Measurements from ENCODE around the gene PHF23. TPM values are rescaled to one million over a fixed set of nuclear protein-coding genes. Genes with fewer than 3 reads are reported as not detected.
A peak's percentile ranks its signal among the peaks of the same experiment; 100 is the strongest.

Gene PHF23
- total and polyA plus RNA-seq, 9 of the 15 experiments (the other 6 are each of a cell fraction or from before 2014, with no cell fraction given): 7.4 to 87.5 (median 33.7) TPM

DNA sequence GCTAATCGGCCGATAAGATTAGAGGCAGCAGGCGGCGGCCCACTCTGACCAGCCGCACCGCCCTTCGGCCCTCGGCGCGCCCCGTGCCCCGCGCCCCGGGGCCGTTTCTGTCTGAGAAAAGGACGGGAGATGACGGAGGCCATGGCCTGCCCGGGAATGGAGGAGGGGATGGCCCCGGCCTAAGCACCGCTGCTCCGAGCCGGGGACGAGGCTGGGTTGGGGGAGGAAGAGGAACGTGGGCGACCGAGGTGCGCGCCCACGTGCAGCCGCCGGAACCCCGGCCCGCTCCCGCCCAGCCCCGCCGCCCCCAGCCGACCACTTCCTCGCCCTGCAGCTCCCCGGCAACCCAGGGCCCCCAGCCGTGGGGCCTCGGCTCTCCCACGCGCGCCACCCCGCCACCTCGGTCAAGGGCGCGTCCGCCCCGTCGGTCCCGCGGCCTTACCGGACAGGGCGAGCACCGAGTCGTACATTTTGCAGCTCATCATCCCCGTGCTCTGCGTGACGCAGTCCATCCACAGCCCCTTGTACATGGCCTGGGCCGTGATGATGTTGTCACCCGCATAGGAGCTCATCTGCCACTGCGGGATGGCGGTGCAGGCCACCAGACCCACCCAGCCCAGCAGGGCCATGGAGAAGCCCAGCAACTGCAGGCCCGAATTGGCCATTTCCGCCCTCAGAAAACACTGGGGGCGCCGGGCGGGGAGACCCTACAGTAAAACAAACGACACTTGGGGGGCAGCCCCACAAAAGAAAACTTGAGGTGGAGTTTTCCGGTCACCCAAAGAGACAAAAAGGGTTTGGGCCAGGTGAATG is 22.3 kb upstream of the PHF23 start (continued):
- TF ChIP-seq, protein P1, sequence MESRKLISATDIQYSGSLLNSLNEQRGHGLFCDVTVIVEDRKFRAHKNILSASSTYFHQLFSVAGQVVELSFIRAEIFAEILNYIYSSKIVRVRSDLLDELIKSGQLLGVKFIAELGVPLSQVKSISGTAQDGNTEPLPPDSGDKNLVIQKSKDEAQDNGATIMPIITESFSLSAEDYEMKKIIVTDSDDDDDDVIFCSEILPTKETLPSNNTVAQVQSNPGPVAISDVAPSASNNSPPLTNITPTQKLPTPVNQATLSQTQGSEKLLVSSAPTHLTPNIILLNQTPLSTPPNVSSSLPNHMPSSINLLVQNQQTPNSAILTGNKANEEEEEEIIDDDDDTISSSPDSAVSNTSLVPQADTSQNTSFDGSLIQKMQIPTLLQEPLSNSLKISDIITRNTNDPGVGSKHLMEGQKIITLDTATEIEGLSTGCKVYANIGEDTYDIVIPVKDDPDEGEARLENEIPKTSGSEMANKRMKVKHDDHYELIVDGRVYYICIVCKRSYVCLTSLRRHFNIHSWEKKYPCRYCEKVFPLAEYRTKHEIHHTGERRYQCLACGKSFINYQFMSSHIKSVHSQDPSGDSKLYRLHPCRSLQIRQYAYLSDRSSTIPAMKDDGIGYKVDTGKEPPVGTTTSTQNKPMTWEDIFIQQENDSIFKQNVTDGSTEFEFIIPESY (CRISPR knock-in tag; IDR thresholded peaks at IDR 0.05): peak; percentile 83
- TF ChIP-seq RBFOX2 (IDR thresholded peaks at IDR 0.05; ENCODE audit: low read depth, low read length): peak; percentile 35; the same call in 1 of the 2 replicates

DNA sequence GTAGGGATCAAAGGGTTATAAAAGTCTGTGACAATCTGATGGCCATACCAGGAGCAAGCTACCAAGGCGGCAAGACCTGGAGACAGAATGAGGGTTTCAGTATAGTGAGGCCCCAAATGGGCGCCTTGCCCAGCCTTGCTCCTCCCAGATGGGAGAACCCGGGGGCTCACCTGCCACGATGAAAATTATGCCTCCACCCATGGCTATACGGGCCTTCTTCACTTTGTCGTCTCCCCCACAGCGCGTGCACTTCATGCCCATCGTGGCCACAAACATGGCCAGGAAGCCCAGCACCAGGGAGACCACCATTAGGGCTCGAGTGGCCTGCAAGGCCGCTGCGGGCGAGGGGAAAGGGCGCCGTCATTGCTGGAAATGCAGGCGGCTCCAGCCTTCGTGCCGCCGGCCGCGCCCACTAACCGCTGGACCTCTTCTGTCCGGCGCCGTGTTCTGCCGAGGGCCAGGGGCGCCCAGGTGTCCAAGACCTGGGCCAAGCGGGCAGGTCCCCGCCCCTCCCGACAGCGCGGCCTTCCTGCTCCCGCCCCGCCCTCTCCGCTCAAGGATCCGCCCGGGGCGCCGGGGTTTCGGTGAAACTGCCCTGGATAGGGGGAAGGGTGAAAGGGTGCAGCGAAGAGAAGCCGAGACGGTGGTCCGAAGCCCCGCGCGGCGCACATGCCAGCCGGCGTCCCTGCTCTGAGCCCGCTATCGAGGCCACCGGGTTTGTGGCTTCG is 21.6 kb upstream of the PHF23 start:
- TF ChIP-seq POLR2AphosphoS2 (IDR thresholded peaks at IDR 0.05; ENCODE audit: low read length) (peak; percentile 73; the same call in 1 of the 2 replicates), SUPT5H (IDR thresholded peaks at IDR 0.05) (0 out of 2 replicates have a peak, but pooled peaks have one; percentile 35), POLR2A (conservative IDR thresholded peaks at IDR 0.05) (peak; percentile 35; the same call in 1 of the 2 replicates), MTA3 (IDR thresholded peaks at IDR 0.05; ENCODE audit: borderline replicate concordance) (no peak), POLR2G (IDR thresholded peaks at IDR 0.05; ENCODE audit: low read depth, low read length) (peak; percentile 34), RBFOX2 (IDR thresholded peaks at IDR 0.05; ENCODE audit: low read depth, low read length) (peak; percentile 62)
- TF ChIP-seq, protein P2, sequence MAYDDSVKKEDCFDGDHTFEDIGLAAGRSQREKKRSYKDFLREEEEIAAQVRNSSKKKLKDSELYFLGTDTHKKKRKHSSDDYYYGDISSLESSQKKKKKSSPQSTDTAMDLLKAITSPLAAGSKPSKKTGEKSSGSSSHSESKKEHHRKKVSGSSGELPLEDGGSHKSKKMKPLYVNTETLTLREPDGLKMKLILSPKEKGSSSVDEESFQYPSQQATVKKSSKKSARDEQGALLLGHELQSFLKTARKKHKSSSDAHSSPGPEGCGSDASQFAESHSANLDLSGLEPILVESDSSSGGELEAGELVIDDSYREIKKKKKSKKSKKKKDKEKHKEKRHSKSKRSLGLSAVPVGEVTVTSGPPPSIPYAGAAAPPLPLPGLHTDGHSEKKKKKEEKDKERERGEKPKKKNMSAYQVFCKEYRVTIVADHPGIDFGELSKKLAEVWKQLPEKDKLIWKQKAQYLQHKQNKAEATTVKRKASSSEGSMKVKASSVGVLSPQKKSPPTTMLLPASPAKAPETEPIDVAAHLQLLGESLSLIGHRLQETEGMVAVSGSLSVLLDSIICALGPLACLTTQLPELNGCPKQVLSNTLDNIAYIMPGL (CRISPR knock-in tag; IDR thresholded peaks at IDR 0.05): no peak
- TF ChIP-seq, protein P1 (CRISPR knock-in tag; IDR thresholded peaks at IDR 0.05): peak; percentile 63
- WGBS (ENCODE audit: insufficient coverage, low coverage, missing lambda C conversion rate): 96% methylated on average over 17 of the region's 54 CpGs
- no TSS peak for BruUV-seq (replicated peaks)
- Histone ChIP-seq H3K4me1 (replicated peaks in 1 of 2; ENCODE audit: control insufficient read depth in 2 of 2, insufficient read depth in 2 of 2, low read length in 2 of 2) (peaks cover 10 to 35% of the 10 kb centered on the region in 2 experiments; a peak in 4 of 5 replicates), H3K9me1 (ENCODE audit: control insufficient read depth, insufficient read depth, low read length) (no peaks in the 10 kb centered on the region), H3K9ac (ENCODE audit: insufficient read depth in 1 of 2, low read depth in 2 of 2, low read length in 2 of 2) (no peak overlapping the region; a peak in 1 of 4 replicates), H2AFZ (ENCODE audit: low read depth, low read length) (no peak overlapping the region), H3K79me2 (ENCODE audit: control insufficient read depth, insufficient read depth, low read length) (no peaks in the 10 kb centered on the region), H3K36me3 (ENCODE audit: control insufficient read depth, insufficient read depth, low read length) (peaks cover 43% of the 10 kb centered on the region; the same call in 2 of the 3 replicates), H4K20me1 (replicated peaks; ENCODE audit: control insufficient read depth, insufficient read depth, low read length) (no peaks in the 10 kb centered on the region), H3K4me2 (ENCODE audit: insufficient read depth, low read length) (no peak overlapping the region), H3K4me3 (no peak overlapping the region), H3K27me3 (ENCODE audit: control insufficient read depth in 2 of 2, insufficient read depth in 2 of 2, low read length in 2 of 2) (no peaks in the 10 kb centered on the region), H3K27ac (ENCODE audit: extremely low read depth, low read depth, low read length) (no peak overlapping the region), H3K9me3 (replicated peaks; ENCODE audit: control insufficient read depth, insufficient read depth, low read depth, low read length) (no peaks in the 10 kb centered on the region)
- CTCF ChIA-PET (ENCODE audit: low intra/inter-chr PET ratio): no interaction called here
- DNase-seq (ENCODE audit: extremely low read depth in 1 of 4, low spot score in 3 of 4) (no peak), ATAC-seq (no peak), FAIRE-seq (no peak)
- POLR2A ChIA-PET: interaction anchor here (1.3 kb wide), 1 partner anchor 9 kb away, joined by 4 read pairs; the partner anchor contains the start of gene CTDNEP1
- in situ Hi-C loops (cut with MboI): no loop called here
- intact Hi-C loops (cut with micrococcal nuclease): no loop called here

All from K562 (cell line).